Ishikawa (cell line): Measurements from ENCODE around the gene CLCN1.

Source experiments
- MAX ChIP-seq: IDR thresholded peaks from 2 replicates; pipeline ENCODE4 v1.6.1; 2012
- TAF1 ChIP-seq: IDR thresholded peaks from 2 replicates; pipeline ENCODE4 v1.6.1; 2012; ENCODE audit warnings: low read depth, mild to moderate bottlenecking

- TF ChIP-seq MAX (no peak), TAF1 (no peak)
These were observed 70.2 kb downstream of the CLCN1 start for GRCh38 chr7:143385891-143386781.
